ENCODE measurements around the gene SLC6A3.

DNA sequence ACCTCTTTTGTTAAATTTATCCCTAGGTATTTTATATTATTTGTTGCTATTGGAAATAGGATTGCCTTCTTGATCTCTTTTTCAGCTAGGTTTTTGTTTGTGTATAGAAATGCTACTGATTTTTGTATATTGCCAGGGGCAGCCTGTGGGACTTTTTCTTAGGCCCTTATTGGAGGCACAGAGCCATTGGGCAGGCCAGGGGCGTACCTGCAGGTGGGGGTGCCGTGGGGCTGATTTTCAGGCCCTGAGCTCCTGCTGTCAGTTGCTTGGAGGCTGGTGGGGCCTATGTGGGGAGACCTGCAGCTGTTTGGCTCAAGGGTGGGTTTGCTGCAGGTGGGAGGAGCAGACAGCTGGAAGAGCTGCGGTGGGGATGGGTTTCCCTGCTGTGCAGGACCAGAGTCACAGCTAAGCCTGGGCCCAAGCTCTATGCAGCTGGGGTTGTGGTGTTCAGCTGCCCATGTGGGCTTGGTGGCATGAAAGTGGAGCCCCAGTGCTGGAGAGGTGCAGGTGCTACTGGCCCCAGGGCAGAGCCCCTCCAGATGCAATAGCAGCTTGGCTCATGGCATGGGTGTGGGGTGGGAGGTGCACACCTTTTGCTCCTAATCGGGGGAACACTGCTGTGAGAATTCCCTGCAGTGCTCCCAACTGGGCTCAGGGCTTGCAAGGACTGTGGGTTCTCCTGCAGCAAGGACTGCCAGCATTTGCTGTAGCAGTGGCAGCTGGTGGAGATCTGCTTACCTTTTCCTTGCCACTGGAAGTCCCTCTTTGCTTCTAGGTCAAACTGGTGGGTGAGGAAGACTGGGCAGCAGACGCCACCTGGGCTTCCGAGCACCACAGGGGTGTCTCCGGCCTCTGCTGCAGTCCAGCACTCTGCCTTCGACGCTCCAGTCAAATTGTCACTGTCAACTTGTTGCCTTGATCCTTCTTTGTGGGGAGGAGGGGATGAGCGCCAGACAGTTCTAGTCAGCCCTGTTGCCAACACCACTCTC lies 92.7 kb downstream of the SLC6A3 start:
- no peak for TF ChIP-seq POLR2A (IDR thresholded peaks at IDR 0.05)
- TF ChIP-seq POLR2AphosphoS5 (IDR thresholded peaks at IDR 0.05): no peak

Data from suprapubic skin (tissue), 4 donors.